SK-N-SH (cell line): ENCODE data around the gene SVIL.

Experiments
- ELF1 ChIP-seq: IDR thresholded peaks from 2 replicates; pipeline ENCODE4 v1.4.0; 2012
- EP300 ChIP-seq, 2 experiments: IDR thresholded peaks; 2 replicates each; pipeline versions ENCODE4 v1.4.0 to v1.6.1; 2012; ENCODE audit warnings: borderline replicate concordance in 1 of 2, low read depth in 1 of 2, low read length in 1 of 2
- FOSL2 ChIP-seq: IDR thresholded peaks from 2 replicates; pipeline ENCODE4 v1.4.0; 2012; ENCODE audit warnings: low read depth, mild to moderate bottlenecking, moderate library complexity, borderline replicate concordance
- GABPA ChIP-seq: IDR thresholded peaks from 2 replicates; pipeline ENCODE4 v1.4.0; 2012; ENCODE audit warnings: low read depth, mild to moderate bottlenecking
- MXI1 ChIP-seq: IDR thresholded peaks from 2 replicates; pipeline ENCODE4 v1.6.1; 2012; ENCODE audit warnings: mild to moderate bottlenecking, low read depth, low read length, improper control_type of control experiment
- POLR2AphosphoS5 ChIP-seq: IDR thresholded peaks from 2 replicates; pipeline ENCODE4 v1.6.1; 2012; ENCODE audit warnings: low read depth, low read length
- RFX5 ChIP-seq: IDR thresholded peaks from 2 replicates; pipeline ENCODE4 v1.6.1; 2012; ENCODE audit warnings: mild to moderate bottlenecking, improper control_type of control experiment, low read length
- TAF1 ChIP-seq: IDR thresholded peaks from 2 replicates; pipeline ENCODE4 v1.6.1; 2012; ENCODE audit warnings: low read depth, mild to moderate bottlenecking, low read length, moderate library complexity, borderline replicate concordance
- TCF12 ChIP-seq: IDR thresholded peaks from 2 replicates; pipeline ENCODE4 v1.4.0; 2012
- TEAD4 ChIP-seq: IDR thresholded peaks from 2 replicates; pipeline ENCODE4 v1.4.0; 2012; ENCODE audit warnings: mild to moderate bottlenecking, borderline replicate concordance; ENCODE audit not compliant: insufficient read depth
- YY1 ChIP-seq: IDR thresholded peaks from 2 replicates; pipeline ENCODE4 v1.4.0; 2012; ENCODE audit warnings: low read depth, mild to moderate bottlenecking
- TF ChIP-seq, protein P1 (sequence below): fragments of 150-350 bp; IDR thresholded peaks from 2 replicates; pipeline ENCODE4 v1.6.1; 2017; ENCODE audit warnings: antibody characterized with exemption, low read length, low read depth, borderline replicate concordance
- TF ChIP-seq, protein P2 (sequence below): fragments of 200-600 bp; sonication (generic); IDR thresholded peaks from 2 replicates; pipeline ENCODE4 v1.6.1; 2017; ENCODE audit warnings: antibody characterized with exemption, mild to moderate bottlenecking, moderate library complexity
- TF ChIP-seq, protein P3 (sequence below): IDR thresholded peaks from 2 replicates; pipeline ENCODE4 v1.6.1; 2012; ENCODE audit warnings: mild to moderate bottlenecking, low read depth, low read length, moderate library complexity

DNA sequence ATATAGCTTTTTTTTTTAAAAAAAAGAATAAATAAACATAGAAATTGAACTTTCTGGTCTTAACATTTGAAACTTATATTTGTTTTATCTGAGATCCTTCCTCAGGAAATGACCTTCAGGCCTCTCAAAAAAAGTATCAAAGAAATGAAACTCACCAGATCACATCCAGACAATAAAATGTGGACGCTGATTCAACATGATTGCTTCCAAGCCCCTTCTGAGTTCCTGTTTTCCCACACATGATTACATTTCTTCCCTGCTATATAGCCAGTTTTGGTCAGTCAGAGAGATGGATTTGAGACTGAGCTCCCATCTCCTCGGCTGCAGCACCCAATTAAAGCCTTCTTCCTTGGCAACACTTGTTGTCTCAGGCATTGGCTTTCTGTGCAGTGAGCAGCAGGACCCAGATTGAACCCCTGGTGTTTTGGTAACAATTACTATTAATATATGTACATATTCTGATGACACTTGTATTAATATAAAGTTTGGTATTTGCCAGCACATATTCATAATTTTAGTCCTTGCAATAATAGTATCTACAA lies 21.8 kb upstream of the SVIL start:
- TF ChIP-seq, protein P1, sequence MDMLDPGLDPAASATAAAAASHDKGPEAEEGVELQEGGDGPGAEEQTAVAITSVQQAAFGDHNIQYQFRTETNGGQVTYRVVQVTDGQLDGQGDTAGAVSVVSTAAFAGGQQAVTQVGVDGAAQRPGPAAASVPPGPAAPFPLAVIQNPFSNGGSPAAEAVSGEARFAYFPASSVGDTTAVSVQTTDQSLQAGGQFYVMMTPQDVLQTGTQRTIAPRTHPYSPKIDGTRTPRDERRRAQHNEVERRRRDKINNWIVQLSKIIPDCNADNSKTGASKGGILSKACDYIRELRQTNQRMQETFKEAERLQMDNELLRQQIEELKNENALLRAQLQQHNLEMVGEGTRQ, result no peak
- TF ChIP-seq POLR2AphosphoS5 (no peak), RFX5 (no peak), ELF1 (no peak), FOSL2 (no peak), YY1 (no peak), EP300 (IDR thresholded peaks at IDR 0.05; ENCODE audit: borderline replicate concordance in 1 of 2, low read depth in 1 of 2, low read length in 1 of 2) (no peak), TEAD4 (no peak), TAF1 (no peak), GABPA (no peak), TCF12 (no peak), MXI1 (no peak)
- TF ChIP-seq, protein P2, sequence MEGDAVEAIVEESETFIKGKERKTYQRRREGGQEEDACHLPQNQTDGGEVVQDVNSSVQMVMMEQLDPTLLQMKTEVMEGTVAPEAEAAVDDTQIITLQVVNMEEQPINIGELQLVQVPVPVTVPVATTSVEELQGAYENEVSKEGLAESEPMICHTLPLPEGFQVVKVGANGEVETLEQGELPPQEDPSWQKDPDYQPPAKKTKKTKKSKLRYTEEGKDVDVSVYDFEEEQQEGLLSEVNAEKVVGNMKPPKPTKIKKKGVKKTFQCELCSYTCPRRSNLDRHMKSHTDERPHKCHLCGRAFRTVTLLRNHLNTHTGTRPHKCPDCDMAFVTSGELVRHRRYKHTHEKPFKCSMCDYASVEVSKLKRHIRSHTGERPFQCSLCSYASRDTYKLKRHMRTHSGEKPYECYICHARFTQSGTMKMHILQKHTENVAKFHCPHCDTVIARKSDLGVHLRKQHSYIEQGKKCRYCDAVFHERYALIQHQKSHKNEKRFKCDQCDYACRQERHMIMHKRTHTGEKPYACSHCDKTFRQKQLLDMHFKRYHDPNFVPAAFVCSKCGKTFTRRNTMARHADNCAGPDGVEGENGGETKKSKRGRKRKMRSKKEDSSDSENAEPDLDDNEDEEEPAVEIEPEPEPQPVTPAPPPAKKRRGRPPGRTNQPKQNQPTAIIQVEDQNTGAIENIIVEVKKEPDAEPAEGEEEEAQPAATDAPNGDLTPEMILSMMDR, result no peak
- TF ChIP-seq, protein P3, sequence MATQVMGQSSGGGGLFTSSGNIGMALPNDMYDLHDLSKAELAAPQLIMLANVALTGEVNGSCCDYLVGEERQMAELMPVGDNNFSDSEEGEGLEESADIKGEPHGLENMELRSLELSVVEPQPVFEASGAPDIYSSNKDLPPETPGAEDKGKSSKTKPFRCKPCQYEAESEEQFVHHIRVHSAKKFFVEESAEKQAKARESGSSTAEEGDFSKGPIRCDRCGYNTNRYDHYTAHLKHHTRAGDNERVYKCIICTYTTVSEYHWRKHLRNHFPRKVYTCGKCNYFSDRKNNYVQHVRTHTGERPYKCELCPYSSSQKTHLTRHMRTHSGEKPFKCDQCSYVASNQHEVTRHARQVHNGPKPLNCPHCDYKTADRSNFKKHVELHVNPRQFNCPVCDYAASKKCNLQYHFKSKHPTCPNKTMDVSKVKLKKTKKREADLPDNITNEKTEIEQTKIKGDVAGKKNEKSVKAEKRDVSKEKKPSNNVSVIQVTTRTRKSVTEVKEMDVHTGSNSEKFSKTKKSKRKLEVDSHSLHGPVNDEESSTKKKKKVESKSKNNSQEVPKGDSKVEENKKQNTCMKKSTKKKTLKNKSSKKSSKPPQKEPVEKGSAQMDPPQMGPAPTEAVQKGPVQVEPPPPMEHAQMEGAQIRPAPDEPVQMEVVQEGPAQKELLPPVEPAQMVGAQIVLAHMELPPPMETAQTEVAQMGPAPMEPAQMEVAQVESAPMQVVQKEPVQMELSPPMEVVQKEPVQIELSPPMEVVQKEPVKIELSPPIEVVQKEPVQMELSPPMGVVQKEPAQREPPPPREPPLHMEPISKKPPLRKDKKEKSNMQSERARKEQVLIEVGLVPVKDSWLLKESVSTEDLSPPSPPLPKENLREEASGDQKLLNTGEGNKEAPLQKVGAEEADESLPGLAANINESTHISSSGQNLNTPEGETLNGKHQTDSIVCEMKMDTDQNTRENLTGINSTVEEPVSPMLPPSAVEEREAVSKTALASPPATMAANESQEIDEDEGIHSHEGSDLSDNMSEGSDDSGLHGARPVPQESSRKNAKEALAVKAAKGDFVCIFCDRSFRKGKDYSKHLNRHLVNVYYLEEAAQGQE, result no peak
